GM12891 (cell line): ENCODE results near the gene ANKMY1.

Experiments
- POLR2A ChIP-seq: IDR thresholded peaks from 2 replicates; pipeline ENCODE4 v1.6.1; 2011; ENCODE audit warnings: low read depth, low read length, control low read depth
- POLR2AphosphoS5 ChIP-seq: IDR thresholded peaks from 2 replicates; pipeline ENCODE4 v1.6.1; 2011; ENCODE audit warnings: low read depth, low read length, control low read depth

- no peak for TF ChIP-seq POLR2A
- TF ChIP-seq POLR2AphosphoS5, result no peak
These were observed 18.8 kb upstream of the ANKMY1 start for GRCh38 chr2:240576436-240577205.
